Measurements from ENCODE around the gene MEDAG.

DNA sequence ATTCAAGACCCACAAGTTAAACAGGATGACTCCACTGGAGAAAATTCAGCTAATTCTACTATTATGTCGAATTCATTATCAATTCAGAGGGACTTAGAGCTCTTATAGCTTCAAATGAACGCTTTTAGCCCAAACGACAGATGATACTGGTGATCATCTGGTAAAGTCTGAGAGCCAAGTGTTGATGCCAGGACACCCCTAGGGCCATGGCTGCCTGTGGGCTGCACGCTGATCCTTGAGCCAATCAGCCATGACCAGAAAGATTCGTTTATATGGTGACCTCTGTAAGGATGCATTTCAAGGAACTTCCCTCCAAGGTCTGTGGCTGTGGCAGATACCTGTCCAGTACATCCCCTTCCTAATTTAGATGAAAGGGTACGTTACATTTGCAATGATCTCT, 10.9 kb downstream of the MEDAG start:
- TF ChIP-seq EP300 (IDR thresholded peaks at IDR 0.05): no peak
- TF ChIP-seq, protein P1, sequence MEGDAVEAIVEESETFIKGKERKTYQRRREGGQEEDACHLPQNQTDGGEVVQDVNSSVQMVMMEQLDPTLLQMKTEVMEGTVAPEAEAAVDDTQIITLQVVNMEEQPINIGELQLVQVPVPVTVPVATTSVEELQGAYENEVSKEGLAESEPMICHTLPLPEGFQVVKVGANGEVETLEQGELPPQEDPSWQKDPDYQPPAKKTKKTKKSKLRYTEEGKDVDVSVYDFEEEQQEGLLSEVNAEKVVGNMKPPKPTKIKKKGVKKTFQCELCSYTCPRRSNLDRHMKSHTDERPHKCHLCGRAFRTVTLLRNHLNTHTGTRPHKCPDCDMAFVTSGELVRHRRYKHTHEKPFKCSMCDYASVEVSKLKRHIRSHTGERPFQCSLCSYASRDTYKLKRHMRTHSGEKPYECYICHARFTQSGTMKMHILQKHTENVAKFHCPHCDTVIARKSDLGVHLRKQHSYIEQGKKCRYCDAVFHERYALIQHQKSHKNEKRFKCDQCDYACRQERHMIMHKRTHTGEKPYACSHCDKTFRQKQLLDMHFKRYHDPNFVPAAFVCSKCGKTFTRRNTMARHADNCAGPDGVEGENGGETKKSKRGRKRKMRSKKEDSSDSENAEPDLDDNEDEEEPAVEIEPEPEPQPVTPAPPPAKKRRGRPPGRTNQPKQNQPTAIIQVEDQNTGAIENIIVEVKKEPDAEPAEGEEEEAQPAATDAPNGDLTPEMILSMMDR (IDR thresholded peaks at IDR 0.05): no peak
- TF ChIP-seq POLR2AphosphoS5 (IDR thresholded peaks at IDR 0.05): no peak
- no peak for TF ChIP-seq POLR2A (IDR thresholded peaks at IDR 0.05)
